ENCODE measurements around the gene ABHD4. TPM values are rescaled to one million over a fixed set of nuclear protein-coding genes. Genes with fewer than 3 reads are reported as not detected.
"Not testable (repeated sequence)": the region's sequence is repeated elsewhere in the genome, so short reads cannot be mapped to it uniquely, and the experiment has no call there.

The ABHD4 gene
- total RNA-seq, 2 donors from 2014 or later: 16.9 to 19.5 TPM

DNA sequence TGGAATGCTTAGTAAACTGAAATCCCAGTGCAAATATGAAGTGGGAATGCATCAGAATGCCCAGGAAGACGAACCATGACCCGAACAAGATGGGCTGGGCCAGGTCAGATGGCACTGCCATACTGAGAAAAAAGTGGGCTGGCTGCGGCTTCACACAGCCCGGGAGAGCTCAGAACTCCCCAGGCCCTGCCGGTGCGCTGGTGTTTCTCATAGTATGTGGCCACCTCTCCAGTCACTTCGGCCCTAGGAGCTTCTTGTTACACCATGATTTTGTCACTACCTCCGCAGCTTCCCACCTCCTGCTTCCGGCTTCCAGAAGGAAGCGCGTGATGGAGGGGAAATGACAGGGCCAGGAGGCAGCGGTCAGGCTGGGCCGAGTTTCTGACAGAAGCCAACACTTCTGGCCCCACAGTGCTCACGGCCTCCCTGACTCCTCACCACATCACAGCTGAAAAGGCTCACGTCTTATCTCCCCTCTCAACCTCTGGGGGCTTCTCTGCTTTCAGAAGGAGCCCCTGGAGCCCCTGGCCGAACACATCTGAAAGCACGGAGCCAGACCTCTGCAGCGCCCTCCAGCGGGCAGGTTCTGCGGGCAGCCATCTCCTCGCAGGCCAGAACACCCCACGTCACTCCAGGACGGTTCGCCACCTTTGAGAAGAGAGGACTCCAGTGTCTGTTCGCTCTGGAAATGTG, 39.7 kb upstream of the ABHD4 start:
- peak in 1 of 2 donors; percentile 52 for DNase-seq
- ATAC-seq: peak; percentile 10
- intact Hi-C loops (cut with DNase I, micrococcal nuclease): loop anchor here in 1 of 2 donors (10.0 kb wide), 2 partner anchors 174 to 266 kb away; partner anchors contain the start of gene MRPL52

DNA sequence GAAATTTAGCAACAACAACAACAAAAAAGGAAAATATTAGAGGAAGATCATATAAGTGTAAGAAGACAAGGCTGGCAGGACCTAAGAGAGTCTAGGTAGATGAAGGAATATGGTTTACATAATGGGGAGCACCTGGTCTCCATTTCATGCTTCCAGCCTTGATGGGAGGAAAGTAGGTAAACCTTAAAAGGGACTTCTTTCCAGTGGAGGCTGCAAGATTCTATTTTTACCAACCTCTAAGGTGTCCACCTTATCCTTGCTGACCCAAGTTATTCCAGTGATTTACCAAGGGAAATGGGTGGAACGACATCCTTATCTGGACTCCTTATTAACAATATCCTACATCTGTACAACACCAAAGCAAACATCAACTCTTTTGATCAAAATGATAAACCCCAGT, 39.1 kb upstream of the ABHD4 start:
- intact Hi-C loops (cut with DNase I, micrococcal nuclease): loop anchor here in 1 of 2 donors (10.0 kb wide), 2 partner anchors 174 to 266 kb away; partner anchors contain the start of gene MRPL52
- DNase-seq (no peak), ATAC-seq (no peak)

- intact Hi-C loops (cut with DNase I, micrococcal nuclease): no loop called here
These were observed 37.3 kb upstream of the ABHD4 start for GRCh38 chr14:22560662-22561365.

DNA sequence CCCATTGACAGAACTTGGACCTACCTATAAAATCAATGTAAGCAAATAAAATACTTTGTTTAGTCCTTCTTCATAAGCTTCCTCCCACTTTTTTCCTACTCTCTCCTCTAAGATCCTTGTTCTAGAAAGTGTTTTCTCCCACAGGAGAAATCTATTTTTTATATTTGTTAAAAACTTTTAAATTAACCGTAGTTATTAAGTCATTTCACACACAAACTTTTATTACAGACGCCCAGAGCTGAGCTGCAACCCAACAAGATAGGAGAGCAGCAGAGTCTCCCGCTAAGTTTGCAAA, 36.8 kb upstream of the ABHD4 start:
- ATAC-seq: no peak
- intact Hi-C loops (cut with DNase I, micrococcal nuclease): no loop called here
- DNase-seq: no peak

More at GRCh38 chr14:22560662-22561365, 37.3 kb upstream of the ABHD4 start:
- DNase-seq (peak in 1 of 2 donors; percentile 33), ATAC-seq (peak; percentile 67)

GRCh38 chr14:22561661-22562579, 36.2 kb upstream of the ABHD4 start:
- ATAC-seq (peak; percentile 9), DNase-seq (peak in 1 of 2 donors; percentile 37)
- intact Hi-C loops (cut with DNase I, micrococcal nuclease): no loop called here

GRCh38 chr14:22563987-22564386, 34.1 kb upstream of the ABHD4 start:
- DNase-seq (no peak), ATAC-seq (no peak)
- intact Hi-C loops (cut with DNase I, micrococcal nuclease): no loop called here

GRCh38 chr14:22564463-22564862, 33.6 kb upstream of the ABHD4 start:
- ATAC-seq (no peak), DNase-seq (no peak)
- intact Hi-C loops (cut with DNase I, micrococcal nuclease): no loop called here

DNA sequence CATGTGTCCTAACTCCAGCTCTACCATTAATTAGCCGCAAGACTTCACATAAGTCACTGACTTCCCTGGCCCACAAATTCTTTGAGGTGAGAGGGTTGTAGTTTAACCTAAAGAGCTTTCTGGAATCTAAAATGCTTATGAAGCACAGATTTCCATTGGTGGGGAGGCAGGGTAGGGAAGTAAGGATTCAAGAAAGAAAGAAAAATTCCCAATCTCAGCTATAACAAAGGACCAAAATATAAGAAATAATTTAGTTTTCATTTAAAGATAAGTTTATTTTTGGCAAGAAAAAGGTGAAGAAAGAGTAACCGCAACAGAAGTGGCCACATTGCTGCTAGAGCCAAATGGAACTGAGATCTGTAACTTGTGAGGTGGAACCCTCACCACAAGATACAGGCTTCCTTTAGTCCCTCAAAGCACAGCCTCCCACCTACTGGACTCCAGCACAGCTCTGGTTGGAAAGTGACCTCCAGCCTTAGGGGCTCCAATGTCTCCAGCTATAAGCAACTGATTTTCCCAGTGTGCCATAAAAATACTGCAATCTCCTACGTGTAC, 32.6 kb upstream of the ABHD4 start:
- intact Hi-C loops (cut with DNase I, micrococcal nuclease): no loop called here
- DNase-seq: no peak

GRCh38 chr14:22566266-22566665, 31.8 kb upstream of the ABHD4 start:
- ATAC-seq; intact Hi-C loops (cut with DNase I, micrococcal nuclease); DNase-seq: not testable (repeated sequence)

More for the DNA sequence above, 32.6 kb upstream of the ABHD4 start:
- ATAC-seq: no peak

DNA sequence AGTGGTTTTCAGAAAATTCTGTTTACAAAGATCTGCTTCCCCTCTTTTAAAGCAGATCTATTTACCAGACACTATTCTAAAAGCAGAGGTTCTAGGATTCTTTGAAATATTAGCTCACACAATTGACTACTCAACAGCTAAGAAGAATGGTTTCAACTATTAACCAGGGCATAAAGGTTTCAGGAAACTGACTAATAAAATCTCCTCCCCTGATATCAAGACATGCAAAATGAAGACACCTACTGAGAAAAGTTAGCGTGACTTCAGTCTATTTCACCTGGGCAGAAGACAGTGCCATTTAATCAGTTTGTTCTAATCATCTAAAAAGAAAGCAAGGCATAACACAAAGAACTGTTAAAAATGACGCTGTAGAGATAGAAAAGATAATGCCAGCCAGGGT, 31.3 kb upstream of the ABHD4 start:
- ATAC-seq: no peak
- no peak for DNase-seq
- intact Hi-C loops (cut with DNase I, micrococcal nuclease): no loop called here

DNA sequence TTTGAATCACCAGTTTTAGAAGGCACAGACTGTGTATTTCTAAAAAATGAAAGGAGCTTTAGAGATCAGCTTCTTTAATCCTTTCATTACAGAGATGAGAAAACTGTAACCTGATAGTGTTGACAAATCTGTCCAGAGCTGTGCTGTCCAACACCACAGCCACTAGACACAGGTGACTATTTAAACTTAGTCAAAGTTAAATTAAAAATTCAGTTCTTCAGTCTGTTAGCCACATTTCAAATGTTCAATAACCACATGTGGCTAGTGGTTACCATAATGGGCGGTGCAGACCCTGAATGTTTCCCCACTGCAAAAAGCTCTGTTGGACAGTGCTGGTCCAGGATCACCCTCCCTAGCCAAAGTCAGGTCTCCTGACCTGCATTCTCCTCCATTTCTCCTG, 30.7 kb upstream of the ABHD4 start:
- ATAC-seq (no peak), DNase-seq (no peak)
- intact Hi-C loops (cut with DNase I, micrococcal nuclease): no loop called here

DNA sequence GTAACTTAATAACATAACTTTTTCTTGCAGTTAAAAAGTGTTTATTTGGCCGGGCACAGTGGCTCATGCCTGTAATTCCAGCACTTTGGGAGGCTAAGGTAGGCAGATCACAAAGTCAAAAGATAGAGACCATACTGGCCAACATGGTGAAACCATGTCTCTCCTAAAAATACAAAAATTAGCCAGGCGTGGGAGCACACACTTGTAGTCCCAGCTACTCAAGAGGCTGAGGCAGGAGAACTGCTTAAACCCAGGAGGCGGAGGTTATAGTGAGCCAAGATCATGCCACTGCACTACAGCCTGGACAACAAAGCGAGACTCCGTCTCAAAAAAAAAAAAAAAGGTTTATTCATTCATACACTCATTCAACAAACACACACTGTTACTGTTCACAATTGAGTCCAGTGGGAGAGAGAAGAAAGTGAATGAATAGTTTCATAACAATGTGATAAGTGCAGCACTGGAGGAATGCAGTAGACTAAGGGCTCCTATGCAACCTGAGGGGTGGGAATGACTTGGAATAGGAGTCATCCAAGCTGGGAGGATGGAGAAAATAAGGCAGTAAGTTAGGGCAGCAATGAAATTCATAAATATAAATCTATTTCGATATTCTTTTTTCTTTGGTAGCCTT, 28.9 kb upstream of the ABHD4 start:
- intact Hi-C loops (cut with DNase I, micrococcal nuclease): no loop called here
- DNase-seq (no peak), ATAC-seq (no peak)

GRCh38 chr14:22569737-22570131, 28.4 kb upstream of the ABHD4 start:
- ATAC-seq: no peak
- intact Hi-C loops (cut with DNase I, micrococcal nuclease): loop anchor here in 1 of 2 donors (10.0 kb wide), 1 partner anchor 85 kb away; no protein-coding TSS in a partner anchor
- no peak for DNase-seq

GRCh38 chr14:22570132-22570949, 27.8 kb upstream of the ABHD4 start:
- DNase-seq (peak in 1 of 2 donors; percentile 76), ATAC-seq (peak; percentile 83)
- intact Hi-C loops (cut with DNase I, micrococcal nuclease): loop anchor here in 1 of 2 donors (10.0 kb wide), 1 partner anchor 84 kb away; no protein-coding TSS in a partner anchor

DNA sequence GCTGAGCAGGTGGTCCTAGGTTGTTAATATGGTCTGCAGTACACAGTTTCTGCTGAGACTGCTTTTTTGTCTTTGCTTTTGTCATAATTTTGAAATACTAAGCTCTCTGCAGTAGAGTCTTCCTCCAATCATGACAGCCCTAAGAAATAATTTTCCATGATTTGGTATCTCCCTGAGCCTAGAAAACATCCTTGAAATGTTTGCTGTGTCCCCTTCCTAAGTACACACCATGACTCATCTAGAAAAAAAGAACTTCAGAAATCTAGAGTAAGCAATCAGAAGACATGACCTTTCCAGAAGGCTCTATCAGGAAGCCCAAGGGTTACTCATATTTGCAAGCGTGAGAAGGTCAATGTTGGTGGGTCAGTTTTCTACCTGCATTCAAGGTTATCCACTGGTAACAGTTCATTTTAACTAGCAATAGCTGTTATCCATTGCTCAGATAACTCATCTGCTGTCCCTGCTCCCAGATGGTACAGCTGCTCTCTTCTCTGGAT, 25.5 kb upstream of the ABHD4 start:
- intact Hi-C loops (cut with DNase I, micrococcal nuclease): loop anchor here in 1 of 2 donors (10.0 kb wide), 1 partner anchor 82 kb away; no protein-coding TSS in a partner anchor
- no peak for DNase-seq
- ATAC-seq: no peak

DNA sequence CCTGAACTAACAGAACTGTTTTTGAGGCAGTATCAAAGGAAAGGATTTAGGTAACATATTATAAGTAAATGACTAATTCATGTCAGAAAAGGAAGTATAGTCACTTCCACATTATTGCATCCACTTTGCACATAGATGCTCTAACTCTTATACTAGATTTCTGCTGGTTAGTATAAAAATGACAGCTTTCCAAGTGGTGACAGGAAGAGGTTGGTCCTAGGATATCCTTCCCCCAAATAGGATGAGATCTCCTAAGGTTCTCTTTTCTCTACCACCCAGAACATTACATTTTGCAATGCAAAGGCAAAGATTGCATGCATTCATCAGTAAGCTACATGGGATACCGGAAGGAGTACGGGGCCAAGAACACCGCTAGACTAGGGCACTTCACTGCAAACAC, 24.3 kb upstream of the ABHD4 start:
- DNase-seq (no peak), ATAC-seq (no peak)
- intact Hi-C loops (cut with DNase I, micrococcal nuclease): loop anchor here in 1 of 2 donors (10.0 kb wide), 1 partner anchor 81 kb away; no protein-coding TSS in a partner anchor

- no peak for ATAC-seq
- intact Hi-C loops (cut with DNase I, micrococcal nuclease): loop anchor here in 1 of 2 donors (10.0 kb wide), 1 partner anchor 77 kb away; no protein-coding TSS in a partner anchor
- no peak for DNase-seq
These were observed 20.7 kb upstream of the ABHD4 start for GRCh38 chr14:22577334-22577908.

All from left colon (tissue), 2 donors.